ENCODE measurements around the gene TBL1X. TPM values are rescaled to one million over a fixed set of nuclear protein-coding genes. Genes with fewer than 3 reads are reported as not detected.
A peak's percentile ranks its signal among the peaks of the same experiment; 100 is the strongest.
"Not testable (repeated sequence)": the region's sequence is repeated elsewhere in the genome, so short reads cannot be mapped to it uniquely, and the experiment has no call there.

Gene TBL1X
- total and polyA plus RNA-seq, 2 donors: 6.8 to 11.5 TPM

GRCh38 chrX:9466736-9467135 is 1.9 kb downstream of the TBL1X start:
- Histone ChIP-seq H3K27ac (ENCODE audit: low read depth in 1 of 2, low read length in 1 of 2) (no peak overlapping the region), H3K4me1 (ENCODE audit: control insufficient read depth in 2 of 2, insufficient read depth in 2 of 2, low read length in 2 of 2) (peaks cover 15 to 65% of the 10 kb centered on the region in 2 donors), H3K9me3 (ENCODE audit: control insufficient read depth in 2 of 2, insufficient read depth in 1 of 2, low read length in 1 of 2) (peaks cover 0 to 3% of the 10 kb centered on the region in 2 donors), H3K4me3 (ENCODE audit: low read length in 2 of 2) (peak overlapping the region; percentile 74 to 75), H3K36me3 (ENCODE audit: control insufficient read depth in 2 of 2, insufficient read depth in 2 of 2, low read length in 1 of 2) (no peaks in the 10 kb centered on the region), H3K27me3 (ENCODE audit: control insufficient read depth in 2 of 2, insufficient read depth in 1 of 2, low read length in 1 of 2) (peaks cover 0 to 48% of the 10 kb centered on the region in 2 donors)
- WGBS: 5% methylated on average over 6 of the region's 6 CpGs
- DNase-seq (ENCODE audit: low read depth in 6 of 9, low spot score in 9 of 9): peak in 4 of 9 donors; percentile 16 to 55 (median 19)

DNA sequence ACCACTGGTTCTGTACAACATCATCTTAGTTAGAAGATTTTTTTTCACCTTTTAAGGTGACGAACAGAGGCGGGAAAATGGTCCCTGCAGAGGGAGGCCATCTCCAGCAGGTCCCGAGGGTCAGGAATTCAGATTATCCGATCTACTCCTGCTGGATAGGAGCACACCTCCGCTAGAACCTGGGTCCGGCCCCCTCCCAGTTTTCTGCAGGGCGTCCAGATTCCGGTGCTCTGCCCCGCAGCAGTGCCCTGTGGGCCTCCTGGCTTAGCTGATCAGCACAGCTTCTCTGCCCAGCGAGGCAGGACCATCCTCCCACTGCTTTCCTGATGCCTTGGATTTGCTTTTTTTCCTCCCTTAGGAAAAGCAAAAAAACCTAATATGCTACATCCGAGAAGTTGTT is 2.3 kb downstream of the TBL1X start:
- WGBS: 95% methylated on average over 11 of the region's 11 CpGs
- DNase-seq (ENCODE audit: low read depth in 6 of 9, low spot score in 9 of 9): no peak
- H3K4me3 ChIP-seq (ENCODE audit: low read length in 2 of 2): peak overlapping the region; percentile 74 to 75
- H3K27me3 ChIP-seq (ENCODE audit: control insufficient read depth in 2 of 2, insufficient read depth in 1 of 2, low read length in 1 of 2): peaks cover 0 to 48% of the 10 kb centered on the region in 2 donors
- no peak overlapping the region for H3K27ac ChIP-seq (ENCODE audit: low read depth in 1 of 2, low read length in 1 of 2)
- H3K9me3 ChIP-seq (ENCODE audit: control insufficient read depth in 2 of 2, insufficient read depth in 1 of 2, low read length in 1 of 2): peaks cover 0 to 3% of the 10 kb centered on the region in 2 donors
- peaks cover 15 to 65% of the 10 kb centered on the region in 2 donors for H3K4me1 ChIP-seq (ENCODE audit: control insufficient read depth in 2 of 2, insufficient read depth in 2 of 2, low read length in 2 of 2)
- H3K36me3 ChIP-seq (ENCODE audit: control insufficient read depth in 2 of 2, insufficient read depth in 2 of 2, low read length in 1 of 2): no peaks in the 10 kb centered on the region

- peaks cover 0 to 47% of the 10 kb centered on the region in 2 donors for H3K27me3 ChIP-seq (ENCODE audit: control insufficient read depth in 2 of 2, insufficient read depth in 1 of 2, low read length in 1 of 2)
- no peak overlapping the region for H3K27ac ChIP-seq (ENCODE audit: low read depth in 1 of 2, low read length in 1 of 2)
- DNase-seq (ENCODE audit: low read depth in 6 of 9, low spot score in 9 of 9): no peak
- H3K4me1 ChIP-seq (ENCODE audit: control insufficient read depth in 2 of 2, insufficient read depth in 2 of 2, low read length in 2 of 2): peaks cover 10 to 58% of the 10 kb centered on the region in 2 donors
- peaks cover 0 to 3% of the 10 kb centered on the region in 2 donors for H3K9me3 ChIP-seq (ENCODE audit: control insufficient read depth in 2 of 2, insufficient read depth in 1 of 2, low read length in 1 of 2)
- no peak overlapping the region for H3K4me3 ChIP-seq (ENCODE audit: low read length in 2 of 2)
- WGBS: 97% methylated on average over 11 of the region's 11 CpGs
- H3K36me3 ChIP-seq (ENCODE audit: control insufficient read depth in 2 of 2, insufficient read depth in 2 of 2, low read length in 1 of 2): no peaks in the 10 kb centered on the region
These were observed 2.9 kb downstream of the TBL1X start for GRCh38 chrX:9467751-9468150.

DNA sequence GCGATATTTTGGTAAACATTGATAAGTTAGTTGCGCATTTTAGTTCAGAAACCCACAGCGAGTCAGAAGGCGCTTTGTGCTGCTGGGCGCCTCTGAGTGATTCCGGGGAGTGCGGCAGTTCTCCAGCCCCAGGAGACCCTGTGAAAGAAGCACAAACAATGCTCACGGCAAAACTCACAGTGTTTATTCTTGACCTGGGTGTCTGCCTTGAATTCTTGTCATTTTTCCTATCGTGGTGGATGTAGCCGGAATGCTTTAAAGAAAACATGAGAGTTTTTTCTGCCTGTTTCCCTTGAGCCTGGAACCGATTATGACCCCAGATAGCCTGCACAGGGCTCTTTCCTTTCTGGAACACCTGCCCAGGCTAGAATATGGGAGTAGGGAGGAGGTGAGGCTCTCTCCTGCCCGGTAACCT is 6.7 kb downstream of the TBL1X start:
- Histone ChIP-seq H3K4me3 (ENCODE audit: low read length in 2 of 2) (no peak overlapping the region), H3K4me1 (ENCODE audit: control insufficient read depth in 2 of 2, insufficient read depth in 2 of 2, low read length in 2 of 2) (peaks cover 8 to 42% of the 10 kb centered on the region in 2 donors), H3K27ac (ENCODE audit: low read depth in 1 of 2, low read length in 1 of 2) (peak overlapping the region in 1 of 2 donors; percentile 5), H3K36me3 (ENCODE audit: control insufficient read depth in 2 of 2, insufficient read depth in 2 of 2, low read length in 1 of 2) (no peaks in the 10 kb centered on the region), H3K27me3 (ENCODE audit: control insufficient read depth in 2 of 2, insufficient read depth in 1 of 2, low read length in 1 of 2) (peaks cover 0 to 15% of the 10 kb centered on the region in 2 donors), H3K9me3 (ENCODE audit: control insufficient read depth in 2 of 2, insufficient read depth in 1 of 2, low read length in 1 of 2) (peaks cover 0 to 3% of the 10 kb centered on the region in 2 donors)
- no peak for DNase-seq (ENCODE audit: low read depth in 6 of 9, low spot score in 9 of 9)
- WGBS: 98% methylated on average over 12 of the region's 12 CpGs

- Histone ChIP-seq H3K27me3 (ENCODE audit: control insufficient read depth in 2 of 2, insufficient read depth in 1 of 2, low read length in 1 of 2) (no peaks in the 10 kb centered on the region), H3K4me3 (ENCODE audit: low read length in 2 of 2) (no peak overlapping the region), H3K9me3 (ENCODE audit: control insufficient read depth in 2 of 2, insufficient read depth in 1 of 2, low read length in 1 of 2) (peaks cover 0 to 3% of the 10 kb centered on the region in 2 donors), H3K36me3 (ENCODE audit: control insufficient read depth in 2 of 2, insufficient read depth in 2 of 2, low read length in 1 of 2) (no peaks in the 10 kb centered on the region), H3K4me1 (ENCODE audit: control insufficient read depth in 2 of 2, insufficient read depth in 2 of 2, low read length in 2 of 2) (peaks cover 2 to 22% of the 10 kb centered on the region in 2 donors), H3K27ac (ENCODE audit: low read depth in 1 of 2, low read length in 1 of 2) (no peak overlapping the region)
- DNase-seq (ENCODE audit: low read depth in 6 of 9, low spot score in 9 of 9): no peak
- WGBS: 94% methylated on average over 2 of the region's 2 CpGs
These were observed 8.8 kb downstream of the TBL1X start for GRCh38 chrX:9473708-9474107.

GRCh38 chrX:9475417-9475816 is 10.6 kb downstream of the TBL1X start:
- H3K27ac ChIP-seq (ENCODE audit: low read depth in 1 of 2, low read length in 1 of 2); H3K4me1 ChIP-seq (ENCODE audit: control insufficient read depth in 2 of 2, insufficient read depth in 2 of 2, low read length in 2 of 2); H3K36me3 ChIP-seq (ENCODE audit: control insufficient read depth in 2 of 2, insufficient read depth in 2 of 2, low read length in 1 of 2); H3K4me3 ChIP-seq (ENCODE audit: low read length in 2 of 2); DNase-seq (ENCODE audit: low read depth in 6 of 9, low spot score in 9 of 9); H3K9me3 ChIP-seq (ENCODE audit: control insufficient read depth in 2 of 2, insufficient read depth in 1 of 2, low read length in 1 of 2); H3K27me3 ChIP-seq (ENCODE audit: control insufficient read depth in 2 of 2, insufficient read depth in 1 of 2, low read length in 1 of 2): not testable (repeated sequence)
- WGBS: 89% methylated on average over 4 of the region's 4 CpGs

DNA sequence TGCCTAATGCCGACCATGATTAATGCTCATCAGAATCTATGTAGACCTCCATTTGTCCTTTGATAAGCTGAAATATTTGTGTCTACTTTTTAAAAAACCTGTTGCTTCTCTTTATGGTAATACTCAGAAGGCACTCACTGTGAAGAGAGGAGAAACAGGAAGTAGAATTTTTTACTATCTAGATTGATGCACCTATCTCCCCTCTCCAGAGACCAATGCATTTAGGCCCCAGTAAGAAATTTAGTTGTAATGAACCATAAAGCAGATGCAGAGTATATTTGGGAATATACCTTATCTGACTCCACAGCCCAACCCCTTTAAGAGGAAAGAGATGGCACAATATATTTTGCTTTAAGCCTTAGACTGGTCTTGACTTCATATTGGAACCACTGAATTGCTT is 11.1 kb downstream of the TBL1X start:
- Histone ChIP-seq H3K9me3 (ENCODE audit: control insufficient read depth in 2 of 2, insufficient read depth in 1 of 2, low read length in 1 of 2) (no peaks in the 10 kb centered on the region), H3K27ac (ENCODE audit: low read depth in 1 of 2, low read length in 1 of 2) (no peak overlapping the region), H3K27me3 (ENCODE audit: control insufficient read depth in 2 of 2, insufficient read depth in 1 of 2, low read length in 1 of 2) (no peaks in the 10 kb centered on the region), H3K36me3 (ENCODE audit: control insufficient read depth in 2 of 2, insufficient read depth in 2 of 2, low read length in 1 of 2) (no peaks in the 10 kb centered on the region), H3K4me1 (ENCODE audit: control insufficient read depth in 2 of 2, insufficient read depth in 2 of 2, low read length in 2 of 2) (peaks cover 0 to 4% of the 10 kb centered on the region in 2 donors), H3K4me3 (ENCODE audit: low read length in 2 of 2) (no peak overlapping the region)
- DNase-seq (ENCODE audit: low read depth in 6 of 9, low spot score in 9 of 9): no peak
- WGBS: 100% methylated on average over 1 of the region's 1 CpG

GRCh38 chrX:9476810-9477575 is 12.1 kb downstream of the TBL1X start:
- no peaks in the 10 kb centered on the region for H3K27me3 ChIP-seq (ENCODE audit: control insufficient read depth in 2 of 2, insufficient read depth in 1 of 2, low read length in 1 of 2)
- peaks cover 0 to 2% of the 10 kb centered on the region in 2 donors for H3K36me3 ChIP-seq (ENCODE audit: control insufficient read depth in 2 of 2, insufficient read depth in 2 of 2, low read length in 1 of 2)
- no peak overlapping the region for H3K4me3 ChIP-seq (ENCODE audit: low read length in 2 of 2)
- H3K27ac ChIP-seq (ENCODE audit: low read depth in 1 of 2, low read length in 1 of 2): no peak overlapping the region
- H3K4me1 ChIP-seq (ENCODE audit: control insufficient read depth in 2 of 2, insufficient read depth in 2 of 2, low read length in 2 of 2): peaks cover 0 to 4% of the 10 kb centered on the region in 2 donors
- 94% methylated on average over 3 of the region's 3 CpGs for WGBS
- no peak for DNase-seq (ENCODE audit: low read depth in 6 of 9, low spot score in 9 of 9)
- H3K9me3 ChIP-seq (ENCODE audit: control insufficient read depth in 2 of 2, insufficient read depth in 1 of 2, low read length in 1 of 2): no peaks in the 10 kb centered on the region

GRCh38 chrX:9482408-9482807 is 17.6 kb downstream of the TBL1X start:
- H3K36me3 ChIP-seq (ENCODE audit: control insufficient read depth in 2 of 2, insufficient read depth in 2 of 2, low read length in 1 of 2): peaks cover 2 to 3% of the 10 kb centered on the region in 2 donors
- no peak overlapping the region for H3K4me3 ChIP-seq (ENCODE audit: low read length in 2 of 2)
- no peak overlapping the region for H3K27ac ChIP-seq (ENCODE audit: low read depth in 1 of 2, low read length in 1 of 2)
- peaks cover 0 to 7% of the 10 kb centered on the region in 2 donors for H3K4me1 ChIP-seq (ENCODE audit: control insufficient read depth in 2 of 2, insufficient read depth in 2 of 2, low read length in 2 of 2)
- H3K9me3 ChIP-seq (ENCODE audit: control insufficient read depth in 2 of 2, insufficient read depth in 1 of 2, low read length in 1 of 2): no peaks in the 10 kb centered on the region
- 98% methylated on average over 2 of the region's 2 CpGs for WGBS
- no peaks in the 10 kb centered on the region for H3K27me3 ChIP-seq (ENCODE audit: control insufficient read depth in 2 of 2, insufficient read depth in 1 of 2, low read length in 1 of 2)
- DNase-seq (ENCODE audit: low read depth in 6 of 9, low spot score in 9 of 9): no peak
